Measurements from ENCODE around the gene RICTOR.

The RICTOR gene

GRCh38 chr5:39025456-39025855 is 48.7 kb downstream of the RICTOR start:
- TF ChIP-seq EZH2phosphoT487 (IDR thresholded peaks at IDR 0.05; ENCODE audit: low read depth): no peak
- TF ChIP-seq, protein P1, sequence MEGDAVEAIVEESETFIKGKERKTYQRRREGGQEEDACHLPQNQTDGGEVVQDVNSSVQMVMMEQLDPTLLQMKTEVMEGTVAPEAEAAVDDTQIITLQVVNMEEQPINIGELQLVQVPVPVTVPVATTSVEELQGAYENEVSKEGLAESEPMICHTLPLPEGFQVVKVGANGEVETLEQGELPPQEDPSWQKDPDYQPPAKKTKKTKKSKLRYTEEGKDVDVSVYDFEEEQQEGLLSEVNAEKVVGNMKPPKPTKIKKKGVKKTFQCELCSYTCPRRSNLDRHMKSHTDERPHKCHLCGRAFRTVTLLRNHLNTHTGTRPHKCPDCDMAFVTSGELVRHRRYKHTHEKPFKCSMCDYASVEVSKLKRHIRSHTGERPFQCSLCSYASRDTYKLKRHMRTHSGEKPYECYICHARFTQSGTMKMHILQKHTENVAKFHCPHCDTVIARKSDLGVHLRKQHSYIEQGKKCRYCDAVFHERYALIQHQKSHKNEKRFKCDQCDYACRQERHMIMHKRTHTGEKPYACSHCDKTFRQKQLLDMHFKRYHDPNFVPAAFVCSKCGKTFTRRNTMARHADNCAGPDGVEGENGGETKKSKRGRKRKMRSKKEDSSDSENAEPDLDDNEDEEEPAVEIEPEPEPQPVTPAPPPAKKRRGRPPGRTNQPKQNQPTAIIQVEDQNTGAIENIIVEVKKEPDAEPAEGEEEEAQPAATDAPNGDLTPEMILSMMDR (IDR thresholded peaks at IDR 0.05; ENCODE audit: low read depth, low read length): no peak
- Histone ChIP-seq H3K9me3 (ENCODE audit: insufficient read depth, low read length) (0 out of 2 replicates have a peak, but pooled peaks cover 3% of the 10 kb centered on the region), H3K27me3 (ENCODE audit: low read depth, low read length) (no peaks in the 10 kb centered on the region), H3K9ac (ENCODE audit: low read length) (no peak overlapping the region), H3K4me3 (ENCODE audit: low read length) (no peak overlapping the region), H3K4me1 (ENCODE audit: low read length) (peaks cover 8% of the 10 kb centered on the region), H3K27ac (ENCODE audit: low read length) (no peak overlapping the region), H3K79me2 (ENCODE audit: low read length) (peaks cover 27% of the 10 kb centered on the region), H4K20me1 (ENCODE audit: insufficient read depth, low read length) (peaks cover 16% of the 10 kb centered on the region; the same call in 1 of the 2 replicates), H3K36me3 (replicated peaks; ENCODE audit: low read depth, low read length) (peaks cover 29% of the 10 kb centered on the region), H3K4me2 (ENCODE audit: low read length) (no peak overlapping the region), H2AFZ (ENCODE audit: low read depth, low read length) (no peak overlapping the region)

DNA sequence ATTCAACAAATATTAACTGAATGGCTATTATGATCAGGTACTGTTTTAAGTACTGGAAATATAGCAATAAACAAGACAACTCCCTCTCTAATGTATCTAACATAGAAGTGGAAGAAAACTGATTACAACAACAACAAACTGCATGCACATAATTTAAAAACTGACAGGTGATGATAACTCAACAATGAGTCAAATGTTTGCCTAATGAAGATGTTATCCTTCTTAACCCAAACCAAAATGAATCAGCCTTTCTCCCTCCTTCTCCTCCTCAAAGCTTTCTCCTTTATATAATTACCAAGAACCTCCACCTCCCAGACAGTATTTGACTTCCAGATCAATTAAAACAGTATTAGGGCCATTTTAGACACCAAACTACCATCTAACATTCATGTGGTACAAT is 49.3 kb downstream of the RICTOR start:
- Histone ChIP-seq H3K4me1 (ENCODE audit: low read length) (peaks cover 8% of the 10 kb centered on the region), H4K20me1 (ENCODE audit: insufficient read depth, low read length) (peaks cover 16% of the 10 kb centered on the region; the same call in 1 of the 2 replicates), H3K4me3 (ENCODE audit: low read length) (no peak overlapping the region), H3K9me3 (ENCODE audit: insufficient read depth, low read length) (0 out of 2 replicates have a peak, but pooled peaks cover 3% of the 10 kb centered on the region), H3K27me3 (ENCODE audit: low read depth, low read length) (no peaks in the 10 kb centered on the region), H3K79me2 (ENCODE audit: low read length) (peaks cover 27% of the 10 kb centered on the region), H3K27ac (ENCODE audit: low read length) (no peak overlapping the region), H3K4me2 (ENCODE audit: low read length) (no peak overlapping the region), H3K36me3 (replicated peaks; ENCODE audit: low read depth, low read length) (peaks cover 29% of the 10 kb centered on the region), H2AFZ (ENCODE audit: low read depth, low read length) (no peak overlapping the region), H3K9ac (ENCODE audit: low read length) (no peak overlapping the region)
- no peak for TF ChIP-seq EZH2phosphoT487 (IDR thresholded peaks at IDR 0.05; ENCODE audit: low read depth)
- TF ChIP-seq, protein P1 (IDR thresholded peaks at IDR 0.05; ENCODE audit: low read depth, low read length): no peak

- no peak overlapping the region for H3K4me2 ChIP-seq (ENCODE audit: low read length)
- H3K27me3 ChIP-seq (ENCODE audit: low read depth, low read length): no peaks in the 10 kb centered on the region
- H3K9me3 ChIP-seq (ENCODE audit: insufficient read depth, low read length): 0 out of 2 replicates have a peak, but pooled peaks cover 3% of the 10 kb centered on the region
- H4K20me1 ChIP-seq (ENCODE audit: insufficient read depth, low read length): peaks cover 16% of the 10 kb centered on the region; the same call in 1 of the 2 replicates
- H3K36me3 ChIP-seq (replicated peaks; ENCODE audit: low read depth, low read length): peaks cover 29% of the 10 kb centered on the region
- peaks cover 23% of the 10 kb centered on the region for H3K79me2 ChIP-seq (ENCODE audit: low read length)
- peaks cover 8% of the 10 kb centered on the region for H3K4me1 ChIP-seq (ENCODE audit: low read length)
- H3K4me3 ChIP-seq (ENCODE audit: low read length): no peak overlapping the region
- H3K9ac ChIP-seq (ENCODE audit: low read length): no peak overlapping the region
- H3K27ac ChIP-seq (ENCODE audit: low read length): no peak overlapping the region
- no peak overlapping the region for H2AFZ ChIP-seq (ENCODE audit: low read depth, low read length)
- TF ChIP-seq, protein P1 (IDR thresholded peaks at IDR 0.05; ENCODE audit: low read depth, low read length): no peak
- TF ChIP-seq EZH2phosphoT487 (IDR thresholded peaks at IDR 0.05; ENCODE audit: low read depth): no peak
Measured at GRCh38 chr5:39024005-39024404, 50.2 kb downstream of the RICTOR start.

DNA sequence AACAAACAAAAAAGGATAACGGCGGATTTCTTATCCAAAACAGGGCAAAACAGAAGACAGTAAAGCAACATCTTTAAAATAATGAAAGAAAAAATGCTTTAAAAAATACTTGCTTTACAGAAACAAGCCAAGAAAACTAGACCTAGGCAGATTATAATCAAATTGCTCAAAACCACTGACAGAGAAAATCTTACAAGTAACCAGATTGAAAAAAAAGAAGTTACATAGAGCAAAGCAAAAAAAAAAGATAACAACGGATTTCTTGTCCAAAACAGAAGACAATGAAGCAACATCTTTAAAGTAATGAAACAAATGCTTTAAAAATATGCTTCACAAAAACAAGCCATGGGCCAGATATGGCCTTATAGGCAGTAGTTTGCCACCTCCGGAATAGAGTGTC is 51.1 kb downstream of the RICTOR start:
- Histone ChIP-seq H3K9me3 (ENCODE audit: insufficient read depth, low read length) (0 out of 2 replicates have a peak, but pooled peaks cover 3% of the 10 kb centered on the region), H3K79me2 (ENCODE audit: low read length) (peaks cover 20% of the 10 kb centered on the region), H3K36me3 (replicated peaks; ENCODE audit: low read depth, low read length) (peaks cover 23% of the 10 kb centered on the region), H3K27me3 (ENCODE audit: low read depth, low read length) (no peaks in the 10 kb centered on the region), H3K4me1 (ENCODE audit: low read length) (peaks cover 8% of the 10 kb centered on the region), H3K4me2 (ENCODE audit: low read length) (no peak overlapping the region), H3K4me3 (ENCODE audit: low read length) (no peak overlapping the region), H3K9ac (ENCODE audit: low read length) (no peak overlapping the region), H2AFZ (ENCODE audit: low read depth, low read length) (no peak overlapping the region), H3K27ac (ENCODE audit: low read length) (no peak overlapping the region), H4K20me1 (ENCODE audit: insufficient read depth, low read length) (peaks cover 16% of the 10 kb centered on the region; the same call in 1 of the 2 replicates)
- no peak for TF ChIP-seq EZH2phosphoT487 (IDR thresholded peaks at IDR 0.05; ENCODE audit: low read depth)
- TF ChIP-seq, protein P1 (IDR thresholded peaks at IDR 0.05; ENCODE audit: low read depth, low read length): no peak

Data from OCI-LY3 (cell line).